Stomach smooth muscle (tissue), 2 donors: ENCODE data around the gene TEX11.
"Not testable (repeated sequence)": the region's sequence is repeated elsewhere in the genome, so short reads cannot be mapped to it uniquely, and the experiment has no call there.

ENCODE experiments used
- H3K27ac ChIP-seq: one replicate; pipeline ENCODE4 v1.7.0; 2013; ENCODE audit warnings: mild to moderate bottlenecking, low read length, inconsistent platforms
- H3K27me3 ChIP-seq, 2 donors: one replicate each; pipeline ENCODE4 v1.7.0; 2013; ENCODE audit warnings: low read length in 2 of 2; ENCODE audit not compliant: insufficient read depth in 2 of 2, control insufficient read depth in 1 of 2
- H3K36me3 ChIP-seq, 2 donors: one replicate each; pipeline ENCODE4 v1.7.0; 2013; ENCODE audit warnings: low read length in 2 of 2; ENCODE audit not compliant: control insufficient read depth in 2 of 2, insufficient read depth in 2 of 2
- H3K4me1 ChIP-seq: one replicate; pipeline ENCODE4 v1.7.0; 2013; ENCODE audit warnings: low read length; ENCODE audit not compliant: control insufficient read depth, insufficient read depth
- H3K4me3 ChIP-seq, 2 donors: one replicate each; pipeline ENCODE4 v1.7.0; 2013; ENCODE audit warnings: low read length in 2 of 2
- H3K9ac ChIP-seq, 2 donors: one replicate each; pipeline ENCODE4 v1.7.0; 2013; ENCODE audit warnings: low read length in 2 of 2, mild to moderate bottlenecking in 1 of 2
- H3K9me3 ChIP-seq, 2 donors: one replicate each; pipeline ENCODE4 v1.7.0; 2013; ENCODE audit warnings: low read length in 2 of 2; ENCODE audit not compliant: control insufficient read depth in 2 of 2
- donor health status: healthy.
- donor health status: Pancreatic carcinoma.

Gene TEX11

GRCh38 chrX:70755850-70756249 is 152.7 kb downstream of the TEX11 start:
- H3K27me3 ChIP-seq = peaks cover 0 to 2% of the 10 kb centered on the region in 2 donors
- no peaks in the 10 kb centered on the region for H3K4me1 ChIP-seq
- H3K36me3 ChIP-seq = no peaks in the 10 kb centered on the region
- no peak overlapping the region for H3K27ac ChIP-seq
- no peak overlapping the region for H3K4me3 ChIP-seq
- H3K9ac ChIP-seq = no peak overlapping the region
- H3K9me3 ChIP-seq = no peaks in the 10 kb centered on the region

GRCh38 chrX:70754169-70754848 is 154.2 kb downstream of the TEX11 start:
- Histone ChIP-seq H3K27ac (no peak overlapping the region), H3K36me3 (no peaks in the 10 kb centered on the region), H3K9ac (no peak overlapping the region), H3K4me1 (no peaks in the 10 kb centered on the region), H3K27me3 (peaks cover 0 to 2% of the 10 kb centered on the region in 2 donors), H3K9me3 (no peaks in the 10 kb centered on the region), H3K4me3 (no peak overlapping the region)

DNA sequence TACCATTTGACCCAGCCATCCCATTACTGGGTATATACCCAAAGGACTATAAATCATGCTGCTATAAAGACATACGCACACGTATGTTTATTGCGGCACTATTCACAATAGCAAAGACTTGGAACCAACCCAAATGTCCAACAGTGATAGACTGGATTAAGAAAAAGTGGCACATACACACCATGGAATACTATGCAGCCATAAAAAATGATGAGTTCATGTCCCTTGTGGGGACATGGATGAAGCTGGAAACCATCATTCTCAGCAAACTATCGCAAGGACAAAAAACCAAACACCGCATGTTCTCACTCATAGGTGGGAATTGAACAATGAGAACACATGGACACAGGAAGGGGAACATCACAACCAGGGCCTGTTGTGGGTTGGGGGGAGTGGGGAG is 174.7 kb downstream of the TEX11 start:
- H3K9ac ChIP-seq, H3K4me1 ChIP-seq: not testable (repeated sequence)

GRCh38 chrX:70727961-70728360 is 180.6 kb downstream of the TEX11 start:
- not testable (repeated sequence) for H3K9ac ChIP-seq, H3K36me3 ChIP-seq, H3K4me3 ChIP-seq, H3K27ac ChIP-seq, H3K9me3 ChIP-seq, H3K4me1 ChIP-seq, H3K27me3 ChIP-seq

More for the DNA sequence above, 174.7 kb downstream of the TEX11 start:
- not testable (repeated sequence) for H3K27me3 ChIP-seq, H3K9me3 ChIP-seq, H3K36me3 ChIP-seq, H3K4me3 ChIP-seq, H3K27ac ChIP-seq

GRCh38 chrX:70720721-70721120 is 187.8 kb downstream of the TEX11 start:
- Histone ChIP-seq H3K9ac (no peak overlapping the region), H3K4me3 (no peak overlapping the region), H3K27me3 (peaks cover 0 to 4% of the 10 kb centered on the region in 2 donors), H3K27ac (no peak overlapping the region), H3K4me1 (no peaks in the 10 kb centered on the region), H3K36me3 (no peaks in the 10 kb centered on the region), H3K9me3 (no peaks in the 10 kb centered on the region)

DNA sequence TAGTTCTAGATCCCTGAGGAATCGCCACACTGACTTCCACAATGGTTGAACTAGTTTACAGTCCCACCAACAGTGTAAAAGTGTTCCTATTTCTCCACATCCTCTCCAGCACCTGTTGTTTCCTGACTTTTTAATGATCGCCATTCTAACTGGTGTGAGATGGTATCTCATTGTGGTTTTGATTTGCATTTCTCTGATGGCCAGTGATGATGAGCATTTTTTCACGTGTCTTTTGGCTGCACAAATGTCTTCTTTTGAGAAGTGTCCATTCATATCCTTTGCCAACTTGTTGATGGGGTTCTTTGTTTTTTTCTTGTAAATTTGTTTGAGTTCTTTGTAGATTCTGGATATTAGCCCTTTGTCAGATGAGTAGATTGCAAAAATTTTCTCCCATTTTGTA is 197.2 kb downstream of the TEX11 start:
- not testable (repeated sequence) for H3K4me3 ChIP-seq, H3K9me3 ChIP-seq, H3K27me3 ChIP-seq, H3K9ac ChIP-seq, H3K4me1 ChIP-seq, H3K36me3 ChIP-seq, H3K27ac ChIP-seq

DNA sequence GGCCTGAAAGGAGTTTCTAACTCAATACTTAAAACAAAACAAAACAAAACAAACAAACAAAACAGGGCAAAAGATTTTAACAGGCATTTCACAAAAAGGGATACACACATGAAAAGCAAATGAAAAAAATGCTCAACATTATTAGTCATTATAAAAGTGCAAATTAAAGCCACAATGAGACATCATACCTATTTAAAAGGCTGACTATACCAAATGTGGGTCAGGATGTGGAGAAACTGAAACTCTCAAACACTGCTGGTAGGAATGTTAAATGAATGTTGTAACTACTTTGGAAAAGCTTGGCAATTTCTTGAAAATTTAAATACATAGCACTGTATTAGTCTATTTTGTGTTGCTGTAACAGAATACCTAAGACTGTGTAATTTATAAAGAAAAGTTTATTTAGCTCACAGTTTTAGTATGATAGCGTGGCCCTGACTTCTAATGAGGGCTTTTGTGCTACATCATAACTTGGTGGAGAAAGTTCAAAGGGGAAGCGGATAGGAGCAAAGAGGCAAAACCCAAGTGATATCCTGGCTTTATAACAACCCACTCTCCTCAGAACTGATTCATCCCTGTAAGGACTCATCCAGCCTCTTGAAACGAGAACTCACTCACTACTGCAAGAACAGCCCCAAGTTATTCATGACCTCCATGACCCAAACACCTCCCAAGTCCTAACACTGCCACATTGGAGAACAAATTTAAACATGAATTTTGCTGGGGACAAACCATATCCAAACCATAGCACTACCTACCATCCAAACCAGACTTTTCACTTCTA is 214.0 kb downstream of the TEX11 start:
- peaks cover 0 to 3% of the 10 kb centered on the region in 2 donors for H3K9me3 ChIP-seq
- H3K9ac ChIP-seq = no peak overlapping the region
- H3K4me1 ChIP-seq = no peaks in the 10 kb centered on the region
- no peaks in the 10 kb centered on the region for H3K27me3 ChIP-seq
- H3K4me3 ChIP-seq = no peak overlapping the region
- H3K27ac ChIP-seq = no peak overlapping the region
- H3K36me3 ChIP-seq = no peaks in the 10 kb centered on the region

DNA sequence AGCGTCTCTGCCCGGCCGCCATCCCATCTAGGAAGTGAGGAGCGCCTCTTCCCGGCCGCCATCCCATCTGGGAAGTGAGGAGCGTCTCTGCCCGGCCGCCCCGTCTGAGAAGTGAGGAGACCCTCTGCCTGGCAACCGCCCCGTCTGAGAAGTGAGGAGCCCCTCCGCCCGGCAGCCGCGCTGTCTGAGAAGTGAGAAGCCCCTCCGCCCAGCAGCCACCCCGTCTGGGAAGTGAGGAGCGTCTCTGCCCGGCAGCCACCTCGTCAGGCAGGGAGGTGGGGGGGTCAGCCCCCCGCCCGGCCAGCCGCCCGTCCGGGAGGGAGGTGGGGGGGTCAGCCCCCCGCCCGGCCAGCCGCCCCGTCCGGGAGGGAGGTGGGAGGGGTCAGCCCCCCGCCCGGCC is 229.1 kb downstream of the TEX11 start:
- not testable (repeated sequence) for H3K9me3 ChIP-seq, H3K27ac ChIP-seq, H3K9ac ChIP-seq, H3K4me3 ChIP-seq, H3K27me3 ChIP-seq, H3K36me3 ChIP-seq, H3K4me1 ChIP-seq

- no peak overlapping the region for H3K9ac ChIP-seq
- H3K27me3 ChIP-seq = no peaks in the 10 kb centered on the region
These were observed 233.2 kb downstream of the TEX11 start for GRCh38 chrX:70675284-70675683.

DNA sequence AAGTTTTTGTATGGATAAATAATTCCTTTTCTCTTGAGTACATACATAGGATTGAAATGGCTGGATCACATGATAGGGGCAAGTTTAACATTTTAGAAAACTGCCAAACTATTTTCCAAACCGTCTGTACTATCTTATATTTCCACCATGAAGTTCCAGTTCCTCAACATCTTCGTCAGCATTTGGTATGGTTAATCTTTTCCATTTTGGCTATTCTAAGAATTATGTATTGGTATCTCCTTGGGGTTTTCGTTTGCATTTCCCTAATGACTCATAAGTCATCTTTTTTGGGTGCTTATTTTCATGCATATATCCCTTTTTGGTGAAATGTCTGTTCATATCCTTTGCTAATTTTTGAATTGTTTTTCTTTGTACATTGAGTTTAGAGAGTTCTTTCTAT is 236.2 kb downstream of the TEX11 start:
- Histone ChIP-seq H3K27me3 (peaks cover 0 to 2% of the 10 kb centered on the region in 2 donors), H3K27ac (no peak overlapping the region), H3K9me3 (no peaks in the 10 kb centered on the region), H3K36me3 (no peaks in the 10 kb centered on the region), H3K4me1 (no peaks in the 10 kb centered on the region), H3K9ac (no peak overlapping the region), H3K4me3 (no peak overlapping the region)

More at GRCh38 chrX:70675284-70675683, 233.2 kb downstream of the TEX11 start:
- H3K4me1 ChIP-seq = no peaks in the 10 kb centered on the region
- no peaks in the 10 kb centered on the region for H3K36me3 ChIP-seq
- no peak overlapping the region for H3K4me3 ChIP-seq
- H3K9me3 ChIP-seq = no peaks in the 10 kb centered on the region
- no peak overlapping the region for H3K27ac ChIP-seq

- Histone ChIP-seq H3K9me3 (no peaks in the 10 kb centered on the region), H3K9ac (no peak overlapping the region), H3K4me3 (no peak overlapping the region), H3K36me3 (no peaks in the 10 kb centered on the region), H3K27ac (no peak overlapping the region), H3K4me1 (no peaks in the 10 kb centered on the region), H3K27me3 (peaks cover 0 to 2% of the 10 kb centered on the region in 2 donors)
These were observed 239.4 kb downstream of the TEX11 start for GRCh38 chrX:70669120-70669519.
